AML-193 (cell line): ENCODE results near the gene FAM3A.
"Not testable (repeated sequence)": the region's sequence is repeated elsewhere in the genome, so short reads cannot be mapped to it uniquely, and the experiment has no call there.

Experiments used
- DNase-seq, 2 experiments: peaks; one replicate each; lab custom pipeline; 2025; lab: John Stamatoyannopoulos, UW

The FAM3A gene

GRCh38 chrX:154515966-154516655, at the start of gene FAM3A:
Gene FAM3A, minus strand, starts transcription at chrX:154516232. Its CDS starts 460 bp downstream, at chrX:154515772.
- DNase-seq = peak; percentile 59 to 67

GRCh38 chrX:154562295-154562694, 46.3 kb upstream of the FAM3A start:
- not testable (repeated sequence) for DNase-seq

- not testable (repeated sequence) for DNase-seq
Observed at GRCh38 chrX:154560326-154560725, 44.3 kb upstream of the FAM3A start.

GRCh38 chrX:154558896-154559295, 42.9 kb upstream of the FAM3A start:
- not testable (repeated sequence) for DNase-seq

GRCh38 chrX:154558060-154558690, 42.1 kb upstream of the FAM3A start:
- not testable (repeated sequence) for DNase-seq

- DNase-seq = not testable (repeated sequence)
Observed at GRCh38 chrX:154552112-154552806, 36.2 kb upstream of the FAM3A start.

GRCh38 chrX:154549766-154550165, 33.7 kb upstream of the FAM3A start:
- no peak for DNase-seq

- DNase-seq = no peak
Observed at GRCh38 chrX:154548028-154548316, 31.9 kb upstream of the FAM3A start.

GRCh38 chrX:154547245-154548027, 31.4 kb upstream of the FAM3A start, which contains the start of gene IKBKG:
Gene IKBKG, plus strand, starts transcription at chrX:154547620. Its CDS starts 4,383 bp downstream, at chrX:154552003.
- DNase-seq = peak; percentile 63 to 64

GRCh38 chrX:154546354-154547244, 30.6 kb upstream of the FAM3A start, which contains the start of gene G6PD:
Gene G6PD, minus strand, starts transcription at chrX:154546846. Its CDS starts 691 bp downstream, at chrX:154546155.
- DNase-seq = peak; percentile 37 to 53

- DNase-seq = no peak
Observed at GRCh38 chrX:154545673-154546274, 29.7 kb upstream of the FAM3A start.

GRCh38 chrX:154542723-154543424, 26.8 kb upstream of the FAM3A start:
- DNase-seq = peak; percentile 77 to 90

GRCh38 chrX:154541896-154542722, 26.1 kb upstream of the FAM3A start:
- DNase-seq = peak; percentile 31 to 38

GRCh38 chrX:154541589-154541895, 25.5 kb upstream of the FAM3A start:
- no peak for DNase-seq

- DNase-seq = no peak
Observed at GRCh38 chrX:154540897-154541535, 25.0 kb upstream of the FAM3A start.

- not testable (repeated sequence) for DNase-seq
Observed at GRCh38 chrX:154540365-154540764, 24.3 kb upstream of the FAM3A start.

- no peak for DNase-seq
Observed at GRCh38 chrX:154539077-154539476, 23.0 kb upstream of the FAM3A start.

GRCh38 chrX:154535892-154536291, 19.9 kb upstream of the FAM3A start:
- DNase-seq = no peak
